IPS DF 6.9 (cell line): Measurements from ENCODE around the gene STAMBPL1.

Source experiments
- DNase-seq: peaks from one replicate; pipeline ENCODE4 v3.0.0-alpha.2; 2013; ENCODE audit warnings: low read depth, low spot score
- H3K27ac ChIP-seq: one replicate; pipeline ENCODE4 v1.5.1; 2013; ENCODE audit warnings: low read length, control low read depth
- H3K27me3 ChIP-seq: 2 replicates; pipeline ENCODE4 v1.6.1; 2013; ENCODE audit warnings: mild to moderate bottlenecking, low read length; ENCODE audit not compliant: control insufficient read depth, insufficient read depth
- H3K36me3 ChIP-seq: 2 replicates; pipeline ENCODE4 v1.6.1; 2013; ENCODE audit warnings: low read length; ENCODE audit not compliant: control insufficient read depth, insufficient read depth
- H3K4me1 ChIP-seq: 2 replicates; pipeline ENCODE4 v1.6.1; 2013; ENCODE audit warnings: low read length; ENCODE audit not compliant: control insufficient read depth, insufficient read depth
- H3K4me3 ChIP-seq: 2 replicates; pipeline ENCODE4 v1.5.1; 2013; ENCODE audit warnings: mild to moderate bottlenecking, low read length
- H3K9me3 ChIP-seq: 2 replicates; pipeline ENCODE4 v1.6.1; 2013; ENCODE audit warnings: low read length, inconsistent platforms; ENCODE audit not compliant: control insufficient read depth, insufficient read depth
- WGBS: extraction: QIAGEN DNeasy Blood & Tissue Kit; methylation state at CpG from one replicate; pipeline ENCODE4 v1.1.7; 2013; ENCODE audit warnings: mixed read lengths, missing lambda C conversion rate; ENCODE audit not compliant: insufficient read length, insufficient coverage; 5-methylcytosine and 5-hydroxymethylcytosine counted together

The STAMBPL1 gene

DNA sequence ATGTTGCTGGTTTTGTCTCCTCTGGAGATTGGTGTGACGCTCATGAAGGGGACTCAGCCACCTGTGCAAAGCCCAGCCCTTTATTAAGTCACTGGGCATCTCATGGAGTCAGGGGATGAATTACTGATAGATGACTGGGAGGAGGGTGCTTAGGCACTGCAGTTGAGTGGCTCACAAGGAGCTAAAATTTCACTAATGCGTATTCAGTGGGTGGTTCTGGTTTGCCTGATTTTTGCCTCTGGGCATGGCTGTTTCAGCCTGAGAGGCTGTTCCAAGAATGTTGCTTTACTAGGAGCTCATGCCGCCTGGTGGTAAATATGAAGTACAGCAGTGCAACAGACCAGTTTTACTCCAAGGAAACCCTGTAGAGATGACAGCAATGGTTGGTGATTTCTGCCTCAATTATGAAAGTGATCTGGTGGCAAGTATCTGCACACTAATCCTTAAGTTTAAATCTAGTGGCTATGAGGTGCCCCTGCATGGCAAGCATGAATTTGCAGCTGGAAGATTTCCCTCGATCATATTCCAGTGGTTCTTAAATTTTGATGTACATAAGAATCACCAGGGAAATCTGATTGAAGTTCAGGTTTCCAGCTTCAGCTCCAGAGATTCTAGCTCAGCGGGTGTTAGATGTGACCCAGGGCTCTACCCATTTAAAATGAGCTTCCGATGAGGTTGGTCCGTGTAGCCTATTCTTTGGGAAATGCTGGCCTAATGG, 52.7 kb downstream of the STAMBPL1 start:
- no CpG with 5 or more reads among the region's 7 CpGs for WGBS

DNA sequence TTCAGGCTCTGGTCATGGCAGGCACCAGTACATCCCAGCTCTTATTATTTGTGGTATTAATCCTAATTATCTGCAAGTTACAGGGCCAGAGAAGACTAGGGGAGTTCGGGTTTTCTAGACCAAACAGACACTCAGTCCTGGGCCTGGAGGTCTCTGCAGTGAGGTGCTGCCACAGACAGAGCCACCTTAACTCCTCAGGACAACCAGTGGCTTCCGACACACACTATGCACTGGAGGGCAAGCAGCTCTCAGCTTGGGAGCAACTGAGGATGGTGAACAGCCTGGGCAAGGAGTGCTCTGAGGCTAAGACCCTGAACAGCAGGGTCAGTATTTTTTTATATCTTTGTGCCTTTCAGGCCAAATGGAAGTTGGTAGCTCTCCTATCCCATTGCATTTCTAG, 53.5 kb downstream of the STAMBPL1 start:
- H3K36me3 ChIP-seq, result no peaks in the 10 kb centered on the region
- no peaks in the 10 kb centered on the region for H3K4me1 ChIP-seq
- no peak overlapping the region for H3K4me3 ChIP-seq
- H3K27ac ChIP-seq, result no peak overlapping the region
- DNase-seq, result no peak
- H3K9me3 ChIP-seq, result no peaks in the 10 kb centered on the region
- WGBS, result no CpG with 5 or more reads among the region's 2 CpGs
- no peaks in the 10 kb centered on the region for H3K27me3 ChIP-seq

More for the DNA sequence above, 52.7 kb downstream of the STAMBPL1 start:
- Histone ChIP-seq H3K4me3 (no peak overlapping the region), H3K9me3 (no peaks in the 10 kb centered on the region), H3K27ac (no peak overlapping the region), H3K4me1 (no peaks in the 10 kb centered on the region), H3K27me3 (no peaks in the 10 kb centered on the region), H3K36me3 (no peaks in the 10 kb centered on the region)
- peak; percentile 27 for DNase-seq

DNA sequence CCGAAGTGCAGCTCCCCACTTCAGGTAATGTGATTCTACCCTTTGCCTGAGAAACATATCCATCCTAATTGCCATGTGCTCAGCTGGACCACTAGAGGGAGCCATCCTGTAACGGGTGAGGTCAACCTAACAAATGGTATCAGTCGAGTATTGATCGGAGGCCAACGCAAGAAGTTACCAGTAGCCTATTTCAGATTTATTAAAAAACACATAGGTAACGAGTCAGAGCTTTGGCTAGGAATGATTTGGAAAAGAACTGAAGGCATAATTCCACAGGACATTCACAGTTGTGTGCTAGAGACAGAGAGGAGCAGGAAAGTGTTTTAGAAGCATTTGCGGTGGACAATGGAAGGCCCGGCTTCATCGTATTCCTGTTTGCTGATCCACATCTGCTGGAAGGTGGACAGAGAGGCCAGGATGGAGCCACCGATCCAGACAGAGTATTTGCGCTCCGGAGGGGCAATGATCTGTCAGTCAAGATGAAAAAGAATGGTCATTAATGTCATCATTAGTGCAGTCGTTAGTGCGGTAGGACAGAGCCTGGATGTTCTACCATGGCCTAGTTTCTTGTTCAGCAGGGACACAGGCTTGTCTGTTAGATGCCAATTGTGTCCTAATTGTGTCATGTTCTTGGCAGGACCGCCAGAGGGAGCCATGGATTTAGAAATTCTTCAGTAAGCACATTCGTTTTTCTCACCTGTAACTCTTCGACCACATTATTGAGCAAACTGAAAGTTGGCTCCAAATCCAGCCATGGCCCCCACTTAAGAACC, 55.0 kb downstream of the STAMBPL1 start:
- Histone ChIP-seq H3K4me3 (no peak overlapping the region), H3K27ac (no peak overlapping the region), H3K4me1 (no peaks in the 10 kb centered on the region), H3K9me3 (no peaks in the 10 kb centered on the region), H3K27me3 (no peaks in the 10 kb centered on the region), H3K36me3 (no peaks in the 10 kb centered on the region)
- DNase-seq, result peak; percentile 73
- no CpG with 5 or more reads among the region's 17 CpGs for WGBS

DNA sequence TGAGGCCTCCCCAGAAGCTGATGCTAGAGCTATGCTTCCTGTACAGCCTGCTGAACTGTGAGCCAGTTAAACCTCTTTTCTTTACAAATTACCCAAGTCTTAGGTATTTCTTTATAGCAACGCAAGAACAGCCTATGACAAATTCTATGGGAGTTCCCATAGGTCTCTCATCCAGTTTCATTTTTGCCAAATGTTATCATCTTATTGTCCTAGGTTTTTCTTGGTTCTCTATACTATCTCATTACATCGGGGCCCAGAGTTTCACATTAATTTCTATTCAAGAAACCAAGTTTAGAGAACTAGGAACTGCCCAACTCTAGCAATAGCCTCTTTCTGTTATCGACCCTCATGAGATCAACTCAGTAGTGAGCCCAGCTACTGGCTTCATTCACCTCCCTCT, 56.6 kb downstream of the STAMBPL1 start:
- DNase-seq, result no peak
- H3K27ac ChIP-seq, result no peak overlapping the region
- H3K36me3 ChIP-seq, result no peaks in the 10 kb centered on the region
- no peaks in the 10 kb centered on the region for H3K27me3 ChIP-seq
- H3K9me3 ChIP-seq, result no peaks in the 10 kb centered on the region
- no peak overlapping the region for H3K4me3 ChIP-seq
- H3K4me1 ChIP-seq, result no peaks in the 10 kb centered on the region
- no CpG with 5 or more reads among the region's 3 CpGs for WGBS

DNA sequence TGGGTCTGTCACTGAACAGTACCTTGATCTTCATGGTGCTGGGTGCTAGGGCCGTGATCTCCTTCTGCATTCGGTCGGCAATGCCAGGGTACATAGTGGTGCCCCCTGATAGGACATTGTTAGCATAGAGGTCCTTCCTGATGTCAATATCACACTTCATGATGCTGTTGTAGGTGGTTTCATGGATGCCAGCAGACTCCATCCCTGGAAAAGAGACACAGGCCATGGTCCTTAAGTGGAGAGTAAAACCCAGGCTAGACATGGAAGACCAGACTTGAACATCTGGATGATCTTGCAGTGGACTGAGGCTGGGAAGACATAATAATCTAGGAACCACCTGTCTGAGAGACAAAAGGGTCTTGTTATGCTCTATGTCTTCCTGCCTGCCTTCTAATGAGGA, 58.0 kb downstream of the STAMBPL1 start:
- H3K4me3 ChIP-seq, result no peak overlapping the region
- WGBS, result no CpG with 5 or more reads among the region's 3 CpGs
- H3K27me3 ChIP-seq, result no peaks in the 10 kb centered on the region
- DNase-seq, result no peak
- no peaks in the 10 kb centered on the region for H3K36me3 ChIP-seq
- no peaks in the 10 kb centered on the region for H3K4me1 ChIP-seq
- no peaks in the 10 kb centered on the region for H3K9me3 ChIP-seq
- no peak overlapping the region for H3K27ac ChIP-seq

DNA sequence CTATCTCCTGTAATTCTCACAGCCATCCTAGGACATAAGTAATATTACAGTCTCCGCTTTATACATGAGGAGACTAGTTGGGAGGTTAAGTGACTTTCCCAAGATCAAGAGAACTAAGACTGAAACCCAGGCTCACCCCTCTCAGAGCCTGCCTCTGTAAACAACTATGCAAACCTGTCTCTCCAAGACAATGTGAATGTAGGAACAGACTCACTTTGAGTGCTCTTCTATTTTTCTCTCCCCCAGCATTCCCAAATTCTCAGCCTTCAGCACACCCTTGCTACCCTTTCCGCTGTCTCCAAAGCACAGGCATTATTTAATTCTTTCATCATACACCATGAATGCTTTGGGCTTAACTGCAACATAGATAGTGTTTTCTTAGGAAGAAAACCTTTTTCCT, 58.9 kb downstream of the STAMBPL1 start:
- no peak overlapping the region for H3K4me3 ChIP-seq
- no peak overlapping the region for H3K27ac ChIP-seq
- H3K36me3 ChIP-seq, result no peaks in the 10 kb centered on the region
- WGBS, result no CpG with 5 or more reads among the region's 2 CpGs
- H3K27me3 ChIP-seq, result no peaks in the 10 kb centered on the region
- DNase-seq, result no peak
- H3K9me3 ChIP-seq, result no peaks in the 10 kb centered on the region
- no peaks in the 10 kb centered on the region for H3K4me1 ChIP-seq

DNA sequence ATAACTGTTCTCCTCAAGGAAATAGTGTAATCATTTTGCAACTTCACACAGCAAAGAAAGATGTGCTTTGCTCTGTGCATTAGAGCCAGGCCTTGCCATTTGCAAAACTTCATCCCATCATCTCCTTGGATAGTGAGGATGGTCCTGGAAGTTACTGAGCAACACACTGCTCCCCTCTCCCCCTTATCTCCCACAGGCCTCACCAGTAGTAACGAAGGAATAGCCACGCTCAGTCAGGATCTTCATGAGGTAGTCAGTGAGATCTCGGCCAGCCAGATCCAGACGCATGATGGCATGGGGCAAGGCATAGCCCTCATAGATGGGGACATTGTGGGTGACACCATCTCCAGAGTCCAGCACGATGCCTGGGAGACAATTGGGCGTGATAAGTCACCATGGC, 61.0 kb downstream of the STAMBPL1 start:
- H3K4me3 ChIP-seq, result no peak overlapping the region
- no peaks in the 10 kb centered on the region for H3K9me3 ChIP-seq
- WGBS, result no CpG with 5 or more reads among the region's 6 CpGs
- DNase-seq, result no peak
- no peaks in the 10 kb centered on the region for H3K36me3 ChIP-seq
- H3K27me3 ChIP-seq, result no peaks in the 10 kb centered on the region
- H3K4me1 ChIP-seq, result no peaks in the 10 kb centered on the region
- no peak overlapping the region for H3K27ac ChIP-seq

DNA sequence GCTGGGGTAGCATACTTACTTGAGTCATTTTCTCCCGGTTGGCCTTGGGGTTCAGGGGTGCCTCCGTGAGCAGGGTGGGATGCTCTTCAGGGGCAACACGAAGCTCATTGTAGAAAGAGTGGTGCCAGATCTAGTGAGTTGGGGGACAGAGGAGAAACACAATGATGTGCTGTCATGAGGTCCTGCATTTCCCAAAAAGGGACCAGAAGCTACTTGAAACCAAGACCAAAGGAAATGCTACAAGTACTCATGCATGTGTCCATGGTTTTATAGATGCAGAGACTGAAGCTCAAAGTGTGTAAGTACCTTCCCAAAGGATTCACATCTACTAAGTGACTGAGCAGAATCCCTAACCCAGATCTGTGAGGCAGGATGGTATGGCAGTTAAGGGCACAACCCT, 63.7 kb downstream of the STAMBPL1 start:
- Histone ChIP-seq H3K27me3 (no peaks in the 10 kb centered on the region), H3K27ac (no peak overlapping the region), H3K9me3 (no peaks in the 10 kb centered on the region), H3K4me1 (no peaks in the 10 kb centered on the region), H3K4me3 (no peak overlapping the region), H3K36me3 (no peaks in the 10 kb centered on the region)
- no peak for DNase-seq
- WGBS, result no CpG with 5 or more reads among the region's 3 CpGs

DNA sequence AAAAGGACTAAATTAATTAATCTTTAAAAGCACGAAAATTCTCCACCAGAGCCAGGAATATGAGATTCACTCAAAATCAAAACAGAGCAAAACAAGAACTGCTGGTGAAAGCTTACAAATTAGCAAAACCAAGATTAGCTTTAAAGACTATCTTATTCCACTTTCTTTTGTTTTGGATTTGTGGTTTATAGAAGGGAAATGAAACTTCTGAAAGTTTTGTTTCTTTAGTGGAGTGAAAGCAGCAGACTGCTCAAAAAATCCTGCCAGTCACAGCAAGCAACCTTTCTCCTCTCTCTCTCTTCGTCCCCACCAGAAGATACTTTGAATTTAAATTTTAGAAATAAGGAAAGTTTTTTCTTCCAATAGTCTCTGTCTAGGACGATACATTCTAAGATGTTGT, 64.8 kb downstream of the STAMBPL1 start:
- DNase-seq, result no peak

DNA sequence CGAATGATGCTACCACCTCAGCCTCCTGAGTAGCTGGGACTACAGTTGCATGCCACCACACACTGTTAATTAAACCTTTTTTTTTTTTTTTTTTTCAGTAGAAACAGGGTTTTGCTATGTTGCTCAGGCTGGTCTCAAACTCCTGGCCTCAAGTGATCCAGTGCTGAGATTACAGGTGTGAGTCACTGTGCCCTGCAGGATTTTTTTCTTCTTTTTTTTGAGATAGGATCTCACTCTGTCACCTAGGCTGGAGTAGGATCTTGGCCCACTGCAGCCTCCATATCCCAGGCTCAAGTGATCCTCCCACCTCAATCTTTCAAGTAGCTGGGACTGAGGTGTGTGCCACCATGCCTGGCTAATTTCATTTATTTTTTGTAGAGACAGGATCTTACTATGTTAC, 66.2 kb downstream of the STAMBPL1 start:
- Histone ChIP-seq H3K4me1 (no peaks in the 10 kb centered on the region), H3K27me3 (no peaks in the 10 kb centered on the region), H3K9me3 (no peaks in the 10 kb centered on the region), H3K4me3 (no peak overlapping the region), H3K27ac (no peak overlapping the region), H3K36me3 (no peaks in the 10 kb centered on the region)
- DNase-seq, result no peak
- no CpG with 5 or more reads among the region's 1 CpG for WGBS

More for the DNA sequence above, 64.8 kb downstream of the STAMBPL1 start:
- no peaks in the 10 kb centered on the region for H3K9me3 ChIP-seq
- H3K27me3 ChIP-seq, result no peaks in the 10 kb centered on the region
- WGBS, result no CpG with 5 or more reads among the region's 3 CpGs
- H3K36me3 ChIP-seq, result no peaks in the 10 kb centered on the region
- H3K27ac ChIP-seq, result no peak overlapping the region
- no peaks in the 10 kb centered on the region for H3K4me1 ChIP-seq
- no peak overlapping the region for H3K4me3 ChIP-seq
